ENCODE measurements around the gene ANKRD35. TPM values are rescaled to one million over a fixed set of nuclear protein-coding genes. Genes with fewer than 3 reads are reported as not detected.

Gene ANKRD35
- total and polyA plus RNA-seq, 4 donors, result 2.0 to 3.7 (median 2.8) TPM

GRCh38 chr1:145858238-145858900, 27.3 kb downstream of the ANKRD35 start:
- Histone ChIP-seq H3K9me3 (ENCODE audit: control insufficient read depth in 4 of 4, insufficient read depth in 3 of 4, low read length in 3 of 4) (no peaks in the 10 kb centered on the region), H3K4me1 (ENCODE audit: control insufficient read depth in 5 of 5, insufficient read depth in 5 of 5, low read length in 5 of 5) (peaks cover 0 to 18% (median 0%) of the 10 kb centered on the region in 5 donors), H3K27ac (ENCODE audit: low read depth in 1 of 2, low read length in 1 of 2) (peak overlapping the region; percentile 91 to 96), H3K36me3 (ENCODE audit: control insufficient read depth in 4 of 4, insufficient read depth in 4 of 4, low read length in 4 of 4) (peaks cover 17 to 29% (median 22%) of the 10 kb centered on the region in 4 donors), H3K4me3 (peak overlapping the region; percentile 92), H3K27me3 (ENCODE audit: control insufficient read depth in 3 of 3, insufficient read depth in 3 of 3, low read length in 2 of 3) (no peaks in the 10 kb centered on the region), H3K9ac (ENCODE audit: insufficient read depth in 1 of 2, low read length in 2 of 2) (no peak overlapping the region)
- no peak for TF ChIP-seq CTCF (IDR thresholded peaks at IDR 0.05; ENCODE audit: control extremely low read depth, extremely low read depth)
- WGBS, 2 donors, result 1% methylated on average over 35 of the region's 35 CpGs
- ATAC-seq (ENCODE audit: insufficient read depth, low FRiP score) (peak; percentile 2), DNase-seq (peak in 1 of 3 donors; percentile 56)

GRCh38 chr1:145857170-145857569, 28.5 kb downstream of the ANKRD35 start:
- peaks cover 0 to 18% (median 0%) of the 10 kb centered on the region in 5 donors for H3K4me1 ChIP-seq (ENCODE audit: control insufficient read depth in 5 of 5, insufficient read depth in 5 of 5, low read length in 5 of 5)
- no peak for TF ChIP-seq CTCF (IDR thresholded peaks at IDR 0.05; ENCODE audit: control extremely low read depth, extremely low read depth)
- DNase-seq (no peak), ATAC-seq (ENCODE audit: insufficient read depth, low FRiP score) (no peak)
- H3K4me3 ChIP-seq, result no peak overlapping the region
- WGBS, 2 donors, result 79 to 87% methylated on average over 3 to 4 of the region's 4 CpGs
- no peak overlapping the region for H3K9ac ChIP-seq (ENCODE audit: insufficient read depth in 1 of 2, low read length in 2 of 2)
- no peaks in the 10 kb centered on the region for H3K9me3 ChIP-seq (ENCODE audit: control insufficient read depth in 4 of 4, insufficient read depth in 3 of 4, low read length in 3 of 4)
- H3K36me3 ChIP-seq (ENCODE audit: control insufficient read depth in 4 of 4, insufficient read depth in 4 of 4, low read length in 4 of 4), result peaks cover 20 to 32% (median 28%) of the 10 kb centered on the region in 4 donors
- H3K27me3 ChIP-seq (ENCODE audit: control insufficient read depth in 3 of 3, insufficient read depth in 3 of 3, low read length in 2 of 3), result no peaks in the 10 kb centered on the region
- no peak overlapping the region for H3K27ac ChIP-seq (ENCODE audit: low read depth in 1 of 2, low read length in 1 of 2)

- TF ChIP-seq CTCF (IDR thresholded peaks at IDR 0.05; ENCODE audit: control extremely low read depth, extremely low read depth), result no peak
- H3K4me3 ChIP-seq, result no peak overlapping the region
- no peaks in the 10 kb centered on the region for H3K9me3 ChIP-seq (ENCODE audit: control insufficient read depth in 4 of 4, insufficient read depth in 3 of 4, low read length in 3 of 4)
- H3K4me1 ChIP-seq (ENCODE audit: control insufficient read depth in 5 of 5, insufficient read depth in 5 of 5, low read length in 5 of 5), result peaks cover 0 to 14% (median 0%) of the 10 kb centered on the region in 5 donors
- DNase-seq, result no peak
- no peak overlapping the region for H3K27ac ChIP-seq (ENCODE audit: low read depth in 1 of 2, low read length in 1 of 2)
- peaks cover 26 to 39% (median 35%) of the 10 kb centered on the region in 4 donors for H3K36me3 ChIP-seq (ENCODE audit: control insufficient read depth in 4 of 4, insufficient read depth in 4 of 4, low read length in 4 of 4)
- 88 to 92% methylated on average over 7 of the region's 7 CpGs for WGBS, 2 donors
- no peak for ATAC-seq (ENCODE audit: insufficient read depth, low FRiP score)
- H3K9ac ChIP-seq (ENCODE audit: insufficient read depth in 1 of 2, low read length in 2 of 2), result no peak overlapping the region
- no peaks in the 10 kb centered on the region for H3K27me3 ChIP-seq (ENCODE audit: control insufficient read depth in 3 of 3, insufficient read depth in 3 of 3, low read length in 2 of 3)
Observed at GRCh38 chr1:145855426-145855948, 30.2 kb downstream of the ANKRD35 start.
